HG02678 (cell line): ENCODE results near the gene HIPK4.

Experiments
- ATAC-seq: cut with Tn5 transposase; IDR thresholded peaks from one replicate; pipeline ENCODE4 v1.9.1; 2021; ENCODE audit warnings: mild to moderate bottlenecking, moderate library complexity; ENCODE audit not compliant: unreplicated experiment

Gene HIPK4

GRCh38 chr19:40367577-40368434 is 22.2 kb downstream of the HIPK4 start:
- no peak for ATAC-seq

GRCh38 chr19:40366697-40367561 is 23.1 kb downstream of the HIPK4 start:
- no peak for ATAC-seq

GRCh38 chr19:40365613-40366401 is 24.2 kb downstream of the HIPK4 start:
- no peak for ATAC-seq

- no peak for ATAC-seq
These were observed 25.0 kb downstream of the HIPK4 start for GRCh38 chr19:40365010-40365409.

GRCh38 chr19:40363069-40363468 is 26.9 kb downstream of the HIPK4 start:
- ATAC-seq, result no peak

GRCh38 chr19:40362160-40362559 is 27.8 kb downstream of the HIPK4 start:
- ATAC-seq, result no peak

GRCh38 chr19:40360708-40361241 is 29.2 kb downstream of the HIPK4 start:
- no peak for ATAC-seq

- no peak for ATAC-seq
These were observed 29.8 kb downstream of the HIPK4 start for GRCh38 chr19:40360020-40360707.

- ATAC-seq, result no peak
These were observed 31.2 kb downstream of the HIPK4 start for GRCh38 chr19:40358773-40359172.

GRCh38 chr19:40357640-40358039 is 32.3 kb downstream of the HIPK4 start:
- ATAC-seq, result no peak

- ATAC-seq, result no peak
These were observed 33.0 kb downstream of the HIPK4 start for GRCh38 chr19:40356681-40357595.

- ATAC-seq, result no peak
These were observed 33.9 kb downstream of the HIPK4 start for GRCh38 chr19:40355975-40356680.

- ATAC-seq, result no peak
These were observed 40.9 kb downstream of the HIPK4 start for GRCh38 chr19:40348961-40349507.

- ATAC-seq, result peak; percentile 98
These were observed 41.7 kb downstream of the HIPK4 start, which contains the start of the genes C19orf47 and PLD3 for GRCh38 chr19:40348125-40348913. C19orf47 (minus strand) TSS chr19:40348397; CDS start chr19:40341857, 6,540 bp downstream. PLD3 (plus strand) TSS chr19:40348695; CDS start chr19:40366484, 17,789 bp downstream.

- ATAC-seq, result no peak
These were observed 45.6 kb downstream of the HIPK4 start for GRCh38 chr19:40344422-40344821.

GRCh38 chr19:40342644-40343311 is 47.2 kb downstream of the HIPK4 start:
- no peak for ATAC-seq
